SK-N-MC (cell line): Measurements from ENCODE around the gene EGR4.

Experiments
- DNase-seq: peaks from one replicate; pipeline ENCODE4 v3.0.0-alpha.2; 2011; ENCODE audit warnings: low read depth, low spot score
- H3K27ac ChIP-seq: fragments of 200-600 bp; sonication (generic); 2 replicates; pipeline ENCODE4 v1.5.1; 2016; ENCODE audit warnings: mixed run types
- H3K36me3 ChIP-seq: fragments of 200-600 bp; sonication (generic); 2 replicates; pipeline ENCODE4 v1.6.1; 2017; ENCODE audit warnings: antibody characterized with exemption, low read length, mixed read lengths; ENCODE audit not compliant: insufficient read depth
- H3K4me3 ChIP-seq: fragments of 200-600 bp; sonication (generic); 2 replicates; pipeline ENCODE4 v1.5.1; 2016
- H3K9ac ChIP-seq: fragments of 200-600 bp; sonication (generic); 2 replicates; pipeline ENCODE4 v1.8.0; 2017; ENCODE audit warnings: mixed run types, mixed read lengths; ENCODE audit not compliant: insufficient read length
- H3K9me3 ChIP-seq: fragments of 200-600 bp; sonication (generic); 2 replicates; pipeline ENCODE4 v1.6.1; 2017; ENCODE audit warnings: low read depth, mild to moderate bottlenecking, antibody characterized with exemption, low read length, moderate library complexity, mixed read lengths
- EZH2 ChIP-seq: fragments of 200-600 bp; sonication (generic); IDR thresholded peaks from one replicate; pipeline ENCODE4 v1.6.1; 2017; ENCODE audit warnings: antibody characterized with exemption
- FOXP2 ChIP-seq: optimal IDR thresholded peaks from 2 replicates; pipeline ENCODE3; 2011; ENCODE audit warnings: mild to moderate bottlenecking, moderate library complexity; ENCODE audit not compliant: insufficient read depth; ENCODE audit errors: extremely low read length, control extremely low read depth
- POLR2AphosphoS5 ChIP-seq: IDR thresholded peaks from 2 replicates; pipeline ENCODE4 v1.6.1; 2012; ENCODE audit warnings: mild to moderate bottlenecking, low read depth, low read length, borderline replicate concordance

Gene EGR4

DNA sequence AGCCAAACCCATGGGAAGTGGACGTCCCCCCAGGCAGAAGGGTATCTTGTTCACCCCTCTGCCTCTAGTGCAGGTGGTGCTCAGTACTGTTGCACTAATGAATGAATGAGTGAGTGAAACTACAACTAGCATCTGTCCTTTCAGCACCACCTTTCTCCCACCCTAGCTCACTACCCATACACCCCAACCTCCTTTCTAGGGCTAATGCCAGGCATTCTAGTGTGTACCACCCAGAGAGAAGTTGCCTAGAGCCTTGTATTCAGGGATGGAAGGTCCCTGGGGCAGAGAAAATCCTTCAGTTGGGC, 36.8 kb downstream of the EGR4 start:
- no peak overlapping the region for H3K27ac ChIP-seq
- no peak overlapping the region for H3K4me3 ChIP-seq
- no peak for TF ChIP-seq FOXP2
- TF ChIP-seq POLR2AphosphoS5, result no peak
- TF ChIP-seq EZH2, result no peak
- H3K9me3 ChIP-seq, result no peaks in the 10 kb centered on the region
- peaks cover 33% of the 10 kb centered on the region for H3K36me3 ChIP-seq
- DNase-seq, result no peak
- no peak overlapping the region for H3K9ac ChIP-seq

DNA sequence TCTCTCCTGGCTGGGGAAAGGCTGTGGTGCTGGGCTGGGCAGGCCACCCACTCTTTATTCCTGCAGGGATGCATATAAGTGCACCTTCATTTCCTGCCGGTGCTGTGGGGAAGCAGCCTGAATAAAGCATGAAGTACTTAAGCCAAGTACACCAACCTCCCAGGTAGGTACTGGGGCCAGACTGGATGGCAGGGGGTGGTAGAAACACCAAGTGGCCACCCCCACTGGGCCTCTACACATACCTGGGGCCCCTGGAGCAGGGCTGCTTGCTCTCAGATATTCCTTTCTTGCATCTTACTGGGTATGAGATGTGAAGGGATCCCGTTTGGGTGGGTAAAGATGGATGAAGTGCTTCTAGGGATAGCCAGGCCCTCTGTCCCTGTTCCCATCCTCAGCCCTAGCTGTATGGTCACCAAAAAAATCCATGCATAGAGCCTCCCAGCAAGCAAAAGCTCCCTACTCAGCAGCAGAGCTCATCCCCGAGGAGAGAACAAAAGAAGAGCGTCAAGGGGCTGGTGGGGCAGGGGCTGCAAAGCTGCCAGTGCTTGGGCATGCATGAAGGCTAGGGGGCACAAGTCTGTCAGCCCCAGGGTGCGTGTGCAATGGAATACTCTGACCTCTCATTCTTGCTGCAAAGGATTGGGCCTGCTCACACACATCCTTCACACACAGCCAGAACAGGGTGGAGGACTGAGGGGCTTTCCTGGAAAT, 37.3 kb downstream of the EGR4 start:
- no peak for DNase-seq
- peaks cover 38% of the 10 kb centered on the region for H3K36me3 ChIP-seq
- no peak overlapping the region for H3K9ac ChIP-seq
- H3K27ac ChIP-seq, result no peak overlapping the region
- TF ChIP-seq POLR2AphosphoS5 (no peak), EZH2 (no peak), FOXP2 (no peak)
- no peaks in the 10 kb centered on the region for H3K9me3 ChIP-seq
- H3K4me3 ChIP-seq, result no peak overlapping the region

DNA sequence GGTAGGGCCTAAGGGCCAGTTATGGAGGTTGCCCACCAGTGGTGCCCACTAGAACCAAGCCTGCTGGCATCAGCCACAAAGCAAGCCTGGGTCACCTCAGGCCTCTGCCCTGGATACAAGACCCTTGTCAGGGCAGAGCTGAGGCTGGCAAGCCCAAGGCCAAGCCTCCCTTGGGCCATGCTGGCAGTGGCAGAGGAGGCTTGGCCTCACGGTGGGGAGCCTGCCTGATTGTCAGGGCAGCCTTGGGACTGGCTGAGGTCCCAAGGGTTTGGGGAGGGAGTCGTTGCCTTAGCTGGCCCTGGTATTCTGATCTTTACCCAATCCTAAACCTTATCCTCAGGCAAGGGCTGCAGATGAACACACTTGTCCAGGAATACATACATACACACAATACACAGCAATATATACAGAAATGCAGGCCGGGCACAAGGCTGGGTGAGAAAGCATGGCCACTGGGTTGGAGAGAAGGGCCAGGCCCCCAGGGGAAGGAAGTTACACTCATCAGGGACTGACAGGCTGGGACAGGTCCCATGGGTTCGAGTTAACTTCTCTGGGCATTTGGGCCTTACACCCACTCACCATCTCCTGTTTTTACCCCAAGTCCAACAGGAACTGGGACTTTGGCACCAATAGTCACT, 38.2 kb downstream of the EGR4 start:
- Histone ChIP-seq H3K9me3 (no peaks in the 10 kb centered on the region), H3K27ac (no peak overlapping the region), H3K9ac (no peak overlapping the region), H3K36me3 (peaks cover 47% of the 10 kb centered on the region), H3K4me3 (no peak overlapping the region)
- DNase-seq, result no peak
- 0 out of 2 replicates have a peak, but pooled peaks have one; percentile 23 for TF ChIP-seq POLR2AphosphoS5
- TF ChIP-seq FOXP2, result no peak

DNA sequence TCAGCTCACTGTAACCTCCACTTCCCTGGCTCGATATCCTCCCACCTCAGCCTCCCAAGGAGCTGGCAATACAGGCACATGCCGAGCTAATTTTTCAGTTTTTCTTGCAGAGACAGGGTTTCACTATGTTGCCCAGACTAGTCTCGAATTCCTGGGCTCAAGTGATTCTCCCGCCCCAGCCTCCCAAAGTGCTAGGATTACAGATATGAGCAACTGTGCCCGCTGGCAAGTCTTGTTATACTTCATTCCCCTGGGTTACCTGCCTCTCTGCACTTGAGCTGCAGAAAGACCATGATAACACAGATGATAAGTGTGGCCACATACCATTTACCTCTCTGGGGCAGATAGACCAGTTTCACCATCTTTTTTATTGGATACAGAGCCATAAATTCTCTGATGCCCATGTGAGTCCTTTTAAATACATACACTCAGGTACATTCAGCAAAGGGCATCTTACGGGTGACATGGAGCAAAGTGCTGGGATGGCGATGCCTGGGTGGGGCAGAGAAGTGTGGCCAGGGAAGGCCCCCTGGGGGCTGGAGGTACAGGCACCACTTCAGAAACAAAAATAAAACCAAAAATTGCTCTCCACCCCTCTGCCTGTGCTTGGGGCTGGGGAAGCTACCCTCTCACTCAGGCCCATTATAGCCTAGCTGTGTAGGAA, 38.9 kb downstream of the EGR4 start:
- H3K27ac ChIP-seq, result peak overlapping the region; percentile 60
- peaks cover 54% of the 10 kb centered on the region for H3K36me3 ChIP-seq
- H3K9ac ChIP-seq, result no peak overlapping the region
- H3K9me3 ChIP-seq, result no peaks in the 10 kb centered on the region
- TF ChIP-seq POLR2AphosphoS5 (no peak; the same call in 1 of the 2 replicates), EZH2 (no peak), FOXP2 (no peak)
- H3K4me3 ChIP-seq, result no peak overlapping the region
- no peak for DNase-seq

DNA sequence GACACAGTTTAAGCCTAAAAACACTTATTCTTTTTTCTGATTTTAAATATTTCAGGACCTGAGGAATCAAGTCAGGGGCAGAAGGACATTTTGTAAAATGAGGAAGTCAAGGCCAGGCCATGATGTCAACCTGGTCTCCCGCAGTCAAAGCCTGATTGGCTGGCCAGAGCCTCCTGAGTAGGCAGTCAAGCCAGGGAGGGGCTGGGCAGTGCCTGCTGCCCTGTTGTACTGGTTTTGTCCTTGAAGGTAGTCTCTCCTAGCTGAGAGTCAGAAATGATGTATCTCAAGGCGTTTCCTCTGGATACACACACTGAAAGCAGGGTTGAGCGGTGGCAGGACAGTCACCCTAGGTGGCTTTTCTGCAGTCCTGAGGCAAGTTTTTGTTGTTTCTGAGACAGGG, 39.4 kb downstream of the EGR4 start:
- DNase-seq, result no peak
- Histone ChIP-seq H3K27ac (peak overlapping the region; percentile 60), H3K4me3 (no peak overlapping the region), H3K36me3 (peaks cover 59% of the 10 kb centered on the region), H3K9me3 (no peaks in the 10 kb centered on the region), H3K9ac (no peak overlapping the region)
- TF ChIP-seq POLR2AphosphoS5 (no peak; the same call in 1 of the 2 replicates), EZH2 (no peak), FOXP2 (no peak)

DNA sequence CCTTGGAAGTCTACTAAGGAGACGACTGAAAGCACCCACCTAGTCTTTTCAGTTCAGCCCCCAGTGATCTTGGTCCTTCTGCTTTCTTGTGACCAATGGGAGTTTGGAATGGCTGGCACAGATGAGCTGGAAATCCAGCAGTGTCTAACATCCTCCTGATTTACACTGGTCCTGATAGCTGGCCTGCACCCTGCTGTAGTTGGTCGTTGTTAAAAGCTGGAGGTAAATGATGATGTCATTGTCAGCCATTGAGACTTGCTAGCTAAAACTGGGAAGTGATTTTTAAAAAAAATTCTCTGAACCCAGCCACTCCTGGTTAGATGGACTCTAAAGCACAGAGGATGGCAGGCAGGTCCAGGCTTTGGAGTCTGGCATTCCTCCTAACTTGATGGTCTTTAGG, 39.9 kb downstream of the EGR4 start:
- Histone ChIP-seq H3K9me3 (no peaks in the 10 kb centered on the region), H3K9ac (no peak overlapping the region), H3K36me3 (peaks cover 64% of the 10 kb centered on the region), H3K4me3 (no peak overlapping the region), H3K27ac (peak overlapping the region; percentile 60)
- TF ChIP-seq FOXP2 (no peak), POLR2AphosphoS5 (no peak; the same call in 1 of the 2 replicates), EZH2 (no peak)
- no peak for DNase-seq

DNA sequence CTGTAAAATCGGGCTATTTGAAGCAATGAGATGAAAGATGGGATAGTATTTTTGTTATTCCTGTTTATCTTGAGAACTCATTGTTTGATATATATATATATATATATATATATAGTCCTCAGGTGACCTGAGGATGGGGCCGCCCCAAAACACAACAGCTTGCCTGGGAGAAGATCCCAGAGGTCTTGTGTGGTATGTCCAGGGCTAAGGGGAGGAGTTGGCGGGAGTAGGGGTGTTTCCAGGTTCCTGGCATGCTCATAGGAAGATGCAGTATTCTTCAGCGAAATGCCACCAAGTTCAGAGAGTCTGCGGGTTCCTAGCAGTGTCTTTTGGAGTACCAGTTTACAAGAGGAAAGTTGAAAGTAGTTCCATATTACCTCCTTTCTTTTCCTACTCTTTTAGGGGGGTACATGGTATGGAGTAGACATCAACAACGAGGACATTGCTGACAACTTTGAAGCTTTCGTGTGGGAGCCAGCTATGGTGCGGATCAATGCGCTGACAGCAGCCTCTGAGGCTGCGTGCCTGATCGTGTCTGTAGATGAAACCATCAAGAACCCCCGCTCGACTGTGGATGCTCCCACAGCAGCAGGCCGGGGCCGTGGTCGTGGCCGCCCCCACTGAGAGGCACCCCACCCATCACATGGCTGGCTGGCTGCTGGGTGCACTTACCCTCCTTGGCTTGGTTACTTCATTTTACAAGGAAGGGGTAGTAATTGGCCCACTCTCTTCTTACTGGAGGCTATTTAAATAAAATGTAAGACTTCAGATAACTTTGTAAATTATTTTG, 40.9 kb downstream of the EGR4 start:
- H3K27ac ChIP-seq, result 0 out of 2 replicates have a peak overlapping the region, but pooled peaks have one; percentile 60
- DNase-seq, result no peak
- no peak overlapping the region for H3K4me3 ChIP-seq
- no peaks in the 10 kb centered on the region for H3K9me3 ChIP-seq
- H3K9ac ChIP-seq, result no peak overlapping the region
- peaks cover 74% of the 10 kb centered on the region for H3K36me3 ChIP-seq
- TF ChIP-seq EZH2 (no peak), FOXP2 (no peak), POLR2AphosphoS5 (no peak; the same call in 1 of the 2 replicates)
